Activated B cell treated with CpG ODN at 0.5 μM for 24 hours (primary cell): ENCODE results near the gene RDH13. TPM values are rescaled to one million over a fixed set of nuclear protein-coding genes. Genes with fewer than 3 reads are reported as not detected.

ENCODE experiments used
- ATAC-seq: fragments of 200-7000 bp; cut with Tn5 transposase; one replicate; pipeline ENCODE4 v1.10.0; 2021; ENCODE audit warnings: low read depth, mild to moderate bottlenecking, moderate library complexity
- CTCF ChIA-PET: fragments of 350-600 bp; sonication (Branson Sonifier 250); formaldehyde crosslinking; loops from one replicate; lab custom pipeline; 2021; ENCODE audit warnings: antibody characterized with exemption; lab: Charles Lee
- POLR2A ChIA-PET: fragments of 350-600 bp; sonication (Branson Sonifier 250); formaldehyde crosslinking; loops from one replicate; lab custom pipeline; 2021; ENCODE audit warnings: antibody characterized with exemption; lab: Charles Lee
- DNase-seq: peaks from one replicate; pipeline ENCODE4 v3.0.0; 2022
- H3K27ac Mint-ChIP-seq: one replicate; pipeline ENCODE4 v1.8.0; 2020; ENCODE audit warnings: mixed read lengths
- H3K27me3 Mint-ChIP-seq: one replicate; pipeline ENCODE4 v1.8.0; 2021; ENCODE audit warnings: mixed read lengths
- H3K36me3 Mint-ChIP-seq: one replicate; pipeline ENCODE4 v1.8.0; 2021; ENCODE audit warnings: low read depth, mixed read lengths
- H3K4me1 Mint-ChIP-seq: one replicate; pipeline ENCODE4 v1.8.0; 2021; ENCODE audit warnings: mixed read lengths
- H3K4me3 Mint-ChIP-seq: one replicate; pipeline ENCODE4 v1.8.0; 2020; ENCODE audit warnings: mild to moderate bottlenecking, mixed read lengths
- H3K9me3 Mint-ChIP-seq: one replicate; pipeline ENCODE4 v1.8.0; 2020; ENCODE audit warnings: mixed read lengths
- intact Hi-C: fragments of 100-400 bp; cut with micrococcal nuclease; formaldehyde crosslinking; loops from one replicate; pipeline ENCODE4 v1.15.1; 2024
- total RNA-seq: library from RNA; stranded (reverse); gene quantifications from 2 replicates; pipeline ENCODE4 v1.2.3, GENCODE V29; 2022
- TF ChIP-seq, protein P1 (sequence below): fragments of 200-600 bp; IDR thresholded peaks from one replicate; pipeline ENCODE4 v1.8.0; 2022; ENCODE audit warnings: antibody characterized with exemption, mild to moderate bottlenecking

The RDH13 gene
- total RNA-seq, 1 donor from 2014 or later = 12.4 TPM

DNA sequence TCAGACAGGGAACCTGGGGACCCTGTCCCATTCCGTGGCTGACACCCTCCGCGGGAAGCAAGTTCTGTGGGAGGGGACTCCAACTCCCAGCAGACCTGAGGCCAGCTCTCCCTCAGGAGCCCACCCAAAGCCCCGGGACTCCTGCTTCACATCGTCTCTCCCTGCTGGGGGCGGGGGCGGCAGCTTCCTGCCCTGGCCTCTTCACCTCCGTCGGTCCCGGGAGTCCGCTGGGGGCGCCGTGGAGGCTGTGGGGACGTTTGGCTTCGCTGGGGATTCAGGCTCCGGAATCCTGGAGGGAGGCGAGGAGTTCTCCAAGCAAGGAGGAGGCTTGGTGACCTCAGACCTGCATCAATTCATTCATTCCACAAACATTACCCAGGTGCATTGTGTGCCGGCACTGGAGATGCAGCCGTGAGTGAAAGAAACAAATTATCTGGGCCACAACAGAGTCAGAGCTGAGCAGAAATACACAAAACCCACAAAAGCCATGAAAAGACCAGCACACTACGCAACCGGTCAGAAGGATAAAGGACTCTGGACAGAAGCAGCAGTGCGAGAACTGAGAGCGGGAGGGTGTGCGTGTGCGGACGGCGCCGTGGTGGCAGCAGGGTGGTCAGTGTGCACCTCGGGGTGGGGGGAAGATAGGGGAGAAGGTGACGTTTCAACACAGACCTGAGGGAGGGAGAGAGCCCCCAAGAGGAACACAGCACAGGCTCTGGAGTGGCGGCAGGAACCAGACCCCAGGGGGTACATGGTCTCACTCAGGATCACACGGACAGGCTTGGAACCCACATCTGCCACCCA is 31.7 kb upstream of the RDH13 start:
- H3K27ac Mint-ChIP-seq = no peak overlapping the region
- intact Hi-C loops = no loop called here

DNA sequence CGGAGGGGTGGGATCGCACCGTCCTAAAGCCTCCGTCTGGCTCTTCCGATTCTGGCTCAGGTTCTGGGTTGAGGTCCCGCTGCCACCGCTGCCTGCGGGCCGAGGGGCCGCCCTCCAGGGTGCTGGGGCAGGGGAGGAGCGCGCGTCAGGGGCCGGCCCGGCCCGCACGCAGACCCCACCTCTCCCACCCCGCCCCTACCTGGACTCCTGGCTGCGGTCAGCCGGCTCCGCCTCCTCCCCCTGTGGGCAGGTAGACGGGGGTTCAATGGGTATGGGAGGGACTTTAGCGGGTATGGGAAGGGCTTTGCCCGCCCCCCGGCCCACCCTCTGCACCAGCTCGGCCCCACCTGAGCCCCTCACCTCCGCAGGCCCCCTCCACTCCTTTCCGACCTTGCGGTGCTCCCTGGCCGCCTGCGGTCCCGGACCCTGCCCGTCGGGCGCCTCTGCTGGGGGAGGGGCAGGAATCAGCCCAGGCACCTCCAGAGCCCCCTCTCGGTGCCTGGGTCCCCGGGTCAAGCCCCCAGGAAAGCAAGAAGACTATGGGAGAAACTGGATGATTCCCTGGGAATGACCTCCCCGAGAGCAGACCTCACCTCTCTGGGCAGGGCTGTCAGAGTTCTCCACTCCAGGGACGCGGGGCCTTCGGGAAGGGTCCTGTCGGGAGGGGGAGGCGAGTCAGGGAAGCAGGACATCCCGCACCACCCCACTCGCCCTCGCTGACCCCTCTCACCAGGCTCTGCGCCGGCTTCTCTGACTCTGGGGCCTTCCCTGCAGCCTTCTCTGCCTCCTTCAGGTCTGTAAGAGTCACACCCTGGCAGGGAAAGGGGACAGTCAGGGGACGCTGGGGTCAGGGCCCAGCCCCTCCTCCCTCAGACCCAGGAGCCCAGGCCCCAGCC is 29.7 kb upstream of the RDH13 start:
- no peaks in the 10 kb centered on the region for H3K9me3 Mint-ChIP-seq
- peaks cover 20% of the 10 kb centered on the region for H3K36me3 Mint-ChIP-seq
- peaks cover 14% of the 10 kb centered on the region for H3K4me1 Mint-ChIP-seq
- TF ChIP-seq, protein P1, sequence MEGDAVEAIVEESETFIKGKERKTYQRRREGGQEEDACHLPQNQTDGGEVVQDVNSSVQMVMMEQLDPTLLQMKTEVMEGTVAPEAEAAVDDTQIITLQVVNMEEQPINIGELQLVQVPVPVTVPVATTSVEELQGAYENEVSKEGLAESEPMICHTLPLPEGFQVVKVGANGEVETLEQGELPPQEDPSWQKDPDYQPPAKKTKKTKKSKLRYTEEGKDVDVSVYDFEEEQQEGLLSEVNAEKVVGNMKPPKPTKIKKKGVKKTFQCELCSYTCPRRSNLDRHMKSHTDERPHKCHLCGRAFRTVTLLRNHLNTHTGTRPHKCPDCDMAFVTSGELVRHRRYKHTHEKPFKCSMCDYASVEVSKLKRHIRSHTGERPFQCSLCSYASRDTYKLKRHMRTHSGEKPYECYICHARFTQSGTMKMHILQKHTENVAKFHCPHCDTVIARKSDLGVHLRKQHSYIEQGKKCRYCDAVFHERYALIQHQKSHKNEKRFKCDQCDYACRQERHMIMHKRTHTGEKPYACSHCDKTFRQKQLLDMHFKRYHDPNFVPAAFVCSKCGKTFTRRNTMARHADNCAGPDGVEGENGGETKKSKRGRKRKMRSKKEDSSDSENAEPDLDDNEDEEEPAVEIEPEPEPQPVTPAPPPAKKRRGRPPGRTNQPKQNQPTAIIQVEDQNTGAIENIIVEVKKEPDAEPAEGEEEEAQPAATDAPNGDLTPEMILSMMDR = no peak
- no peak overlapping the region for H3K4me3 Mint-ChIP-seq
- ATAC-seq (no peak), DNase-seq (no peak)
- CTCF ChIA-PET = no interaction called here
- no peak overlapping the region for H3K27ac Mint-ChIP-seq
- peaks cover 20% of the 10 kb centered on the region for H3K27me3 Mint-ChIP-seq
- intact Hi-C loops = no loop called here
- POLR2A ChIA-PET = interaction anchor here (0.6 kb wide), 1 partner anchor 51 kb away, joined by 4 read pairs; no protein-coding TSS in a partner anchor

More for the DNA sequence above, 31.7 kb upstream of the RDH13 start:
- Mint-ChIP-seq H3K36me3 (peaks cover 28% of the 10 kb centered on the region), H3K4me3 (no peak overlapping the region), H3K27me3 (peaks cover 3% of the 10 kb centered on the region), H3K9me3 (no peaks in the 10 kb centered on the region), H3K4me1 (peaks cover 6% of the 10 kb centered on the region)
- DNase-seq (no peak), ATAC-seq (no peak)
- CTCF ChIA-PET = no interaction called here
- POLR2A ChIA-PET = interaction anchor here (1.1 kb wide), 1 partner anchor 312 kb away, joined by 3 read pairs; no protein-coding TSS in a partner anchor
- TF ChIP-seq, protein P1 = no peak

DNA sequence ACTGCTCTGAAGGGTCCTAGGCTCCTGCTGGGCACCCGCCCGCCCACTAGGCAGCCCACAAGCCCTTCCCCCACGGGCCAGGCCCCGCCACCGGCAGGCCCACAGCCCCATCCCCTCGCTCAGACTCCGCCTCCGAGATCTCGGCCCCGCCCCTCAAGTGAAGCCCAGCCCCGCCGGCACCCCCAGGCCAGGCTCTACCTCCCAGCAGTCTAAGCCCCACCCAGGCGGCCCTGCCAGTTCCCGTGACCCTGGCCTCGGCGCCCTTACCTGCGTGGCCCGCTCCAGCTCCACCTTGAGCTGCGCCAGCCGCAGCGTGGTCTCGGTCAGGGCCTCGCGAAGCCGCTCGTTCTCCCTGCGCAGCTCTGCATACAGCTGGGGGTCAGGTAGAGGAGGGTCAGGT is 29.0 kb upstream of the RDH13 start:
- TF ChIP-seq, protein P1 = no peak
- Mint-ChIP-seq H3K36me3 (peaks cover 20% of the 10 kb centered on the region), H3K4me1 (peaks cover 22% of the 10 kb centered on the region), H3K4me3 (no peak overlapping the region), H3K27ac (no peak overlapping the region), H3K27me3 (peaks cover 25% of the 10 kb centered on the region), H3K9me3 (no peaks in the 10 kb centered on the region)
- no peak for DNase-seq
- CTCF ChIA-PET = no interaction called here
- POLR2A ChIA-PET = no interaction called here
- intact Hi-C loops = no loop called here
- ATAC-seq = no peak

DNA sequence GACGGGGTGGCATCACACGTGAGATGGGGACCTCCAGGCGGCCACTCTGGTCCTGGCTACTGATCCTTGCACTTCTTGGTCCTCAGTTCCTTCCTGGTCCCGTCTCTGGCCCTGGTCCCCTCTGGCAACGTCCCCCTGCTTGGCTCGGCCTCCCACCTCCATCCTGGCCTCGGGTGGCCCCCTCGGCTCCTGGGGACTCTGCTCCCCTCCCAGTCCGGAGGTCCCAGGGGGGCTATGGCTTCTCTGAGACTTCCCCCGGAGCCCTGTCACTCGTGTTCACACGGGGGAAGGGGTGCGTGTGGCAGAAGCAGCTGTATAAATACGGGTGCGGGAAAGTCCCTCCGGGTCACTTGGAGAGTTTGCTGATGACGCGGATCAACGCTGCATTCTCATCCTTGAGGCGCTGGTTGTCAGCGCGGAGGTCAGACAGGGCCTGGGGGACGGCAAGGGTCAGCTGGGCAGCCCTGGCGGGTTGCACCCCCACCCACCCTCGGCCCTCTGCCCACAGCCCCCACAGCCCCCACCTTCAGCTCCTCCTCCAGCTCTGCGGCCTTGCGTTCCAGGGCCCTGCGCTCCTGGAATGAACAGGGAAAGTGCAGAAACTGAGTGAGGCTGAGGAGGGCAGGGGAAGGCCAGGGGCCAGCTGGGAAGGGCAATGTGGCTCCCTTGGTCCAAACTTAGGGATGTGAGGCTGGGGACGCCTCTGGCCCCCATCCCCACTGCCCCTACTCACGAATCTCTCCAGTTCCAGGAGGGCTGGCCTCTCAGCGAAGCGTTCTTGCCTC is 28.4 kb upstream of the RDH13 start:
- ATAC-seq = no peak
- H3K27me3 Mint-ChIP-seq = peaks cover 25% of the 10 kb centered on the region
- no peak for DNase-seq
- peaks cover 20% of the 10 kb centered on the region for H3K36me3 Mint-ChIP-seq
- intact Hi-C loops = no loop called here
- H3K27ac Mint-ChIP-seq = no peak overlapping the region
- TF ChIP-seq, protein P1 = no peak
- CTCF ChIA-PET = no interaction called here
- POLR2A ChIA-PET = interaction anchor here (0.6 kb wide), 1 partner anchor 22 kb away, joined by 8 read pairs; no protein-coding TSS in a partner anchor
- H3K4me3 Mint-ChIP-seq = no peak overlapping the region
- no peaks in the 10 kb centered on the region for H3K9me3 Mint-ChIP-seq
- H3K4me1 Mint-ChIP-seq = peaks cover 24% of the 10 kb centered on the region
